ENCODE data around the gene HEXIM2.
"Not testable (repeated sequence)": the region's sequence is repeated elsewhere in the genome, so short reads cannot be mapped to it uniquely, and the experiment has no call there.

The HEXIM2 gene

GRCh38 chr17:45197555-45198334 is 36.1 kb downstream of the HEXIM2 start:
- Histone ChIP-seq H3K9ac (ENCODE audit: low read length) (no peak overlapping the region), H3K27me3 (ENCODE audit: low read length) (no peaks in the 10 kb centered on the region), H3K79me2 (ENCODE audit: insufficient read depth, low read length) (no peaks in the 10 kb centered on the region), H2AFZ (ENCODE audit: low read depth, low read length, severe bottlenecking) (no peak overlapping the region), H3K4me3 (ENCODE audit: insufficient read depth, low read length, poor library complexity, severe bottlenecking) (no peak overlapping the region), H3K27ac (ENCODE audit: low read depth, low read length) (no peak overlapping the region), H3K9me2 (replicated peaks; ENCODE audit: insufficient read depth, low read length) (no peaks in the 10 kb centered on the region), H3K36me3 (ENCODE audit: low read length) (no peaks in the 10 kb centered on the region), H3K4me2 (ENCODE audit: low read depth, low read length, poor library complexity, severe bottlenecking) (no peak overlapping the region), H3F3A (ENCODE audit: insufficient read depth) (no peaks in the 10 kb centered on the region; the same call in 1 of the 2 replicates), H3K9me3 (ENCODE audit: insufficient read depth, low read length) (no peaks in the 10 kb centered on the region), H4K20me1 (ENCODE audit: low read depth, low read length) (no peaks in the 10 kb centered on the region)
- TF ChIP-seq EZH2phosphoT487 (conservative IDR thresholded peaks at IDR 0.05; ENCODE audit: low read length) (no peak), CTCF (IDR thresholded peaks at IDR 0.05; ENCODE audit: insufficient read depth, low read length, poor library complexity, severe bottlenecking) (peak; percentile 95)

GRCh38 chr17:45200701-45201100 is 39.0 kb downstream of the HEXIM2 start:
- Histone ChIP-seq H3F3A (ENCODE audit: insufficient read depth) (no peaks in the 10 kb centered on the region; the same call in 1 of the 2 replicates), H3K4me3 (ENCODE audit: insufficient read depth, low read length, poor library complexity, severe bottlenecking) (no peak overlapping the region), H3K79me2 (ENCODE audit: insufficient read depth, low read length) (no peaks in the 10 kb centered on the region), H3K9me2 (replicated peaks; ENCODE audit: insufficient read depth, low read length) (no peaks in the 10 kb centered on the region), H2AFZ (ENCODE audit: low read depth, low read length, severe bottlenecking) (no peak overlapping the region), H3K27me3 (ENCODE audit: low read length) (no peaks in the 10 kb centered on the region), H3K27ac (ENCODE audit: low read depth, low read length) (no peak overlapping the region), H4K20me1 (ENCODE audit: low read depth, low read length) (no peaks in the 10 kb centered on the region), H3K4me2 (ENCODE audit: low read depth, low read length, poor library complexity, severe bottlenecking) (no peak overlapping the region), H3K9ac (ENCODE audit: low read length) (no peak overlapping the region), H3K9me3 (ENCODE audit: insufficient read depth, low read length) (no peaks in the 10 kb centered on the region), H3K36me3 (ENCODE audit: low read length) (no peaks in the 10 kb centered on the region)
- TF ChIP-seq CTCF (IDR thresholded peaks at IDR 0.05; ENCODE audit: insufficient read depth, low read length, poor library complexity, severe bottlenecking) (no peak), EZH2phosphoT487 (conservative IDR thresholded peaks at IDR 0.05; ENCODE audit: low read length) (no peak)

- Histone ChIP-seq H3K9me3 (ENCODE audit: insufficient read depth, low read length) (no peaks in the 10 kb centered on the region), H3K36me3 (ENCODE audit: low read length) (no peaks in the 10 kb centered on the region), H3K9me2 (replicated peaks; ENCODE audit: insufficient read depth, low read length) (no peaks in the 10 kb centered on the region), H4K20me1 (ENCODE audit: low read depth, low read length) (no peaks in the 10 kb centered on the region), H3K4me2 (ENCODE audit: low read depth, low read length, poor library complexity, severe bottlenecking) (no peak overlapping the region), H3F3A (ENCODE audit: insufficient read depth) (no peaks in the 10 kb centered on the region; the same call in 1 of the 2 replicates), H3K4me3 (ENCODE audit: insufficient read depth, low read length, poor library complexity, severe bottlenecking) (no peak overlapping the region), H3K27me3 (ENCODE audit: low read length) (no peaks in the 10 kb centered on the region), H3K27ac (ENCODE audit: low read depth, low read length) (no peak overlapping the region), H2AFZ (ENCODE audit: low read depth, low read length, severe bottlenecking) (no peak overlapping the region), H3K79me2 (ENCODE audit: insufficient read depth, low read length) (no peaks in the 10 kb centered on the region), H3K9ac (ENCODE audit: low read length) (no peak overlapping the region)
- TF ChIP-seq EZH2phosphoT487 (conservative IDR thresholded peaks at IDR 0.05; ENCODE audit: low read length) (no peak), CTCF (IDR thresholded peaks at IDR 0.05; ENCODE audit: insufficient read depth, low read length, poor library complexity, severe bottlenecking) (no peak)
Measured at GRCh38 chr17:45201457-45201856, 39.8 kb downstream of the HEXIM2 start.

- not testable (repeated sequence) for H3K27me3 ChIP-seq (ENCODE audit: low read length); H3K79me2 ChIP-seq (ENCODE audit: insufficient read depth, low read length); H3K4me3 ChIP-seq (ENCODE audit: insufficient read depth, low read length, poor library complexity, severe bottlenecking); H3K4me2 ChIP-seq (ENCODE audit: low read depth, low read length, poor library complexity, severe bottlenecking); H3K36me3 ChIP-seq (ENCODE audit: low read length); H4K20me1 ChIP-seq (ENCODE audit: low read depth, low read length); H3K27ac ChIP-seq (ENCODE audit: low read depth, low read length); H3K9me3 ChIP-seq (ENCODE audit: insufficient read depth, low read length); H3F3A ChIP-seq (ENCODE audit: insufficient read depth); H3K9ac ChIP-seq (ENCODE audit: low read length); H2AFZ ChIP-seq (ENCODE audit: low read depth, low read length, severe bottlenecking); H3K9me2 ChIP-seq (replicated peaks; ENCODE audit: insufficient read depth, low read length)
Measured at GRCh38 chr17:45201880-45202279, 40.2 kb downstream of the HEXIM2 start.
